ENCODE data around the gene STAT3.

GRCh38 chr17:42413464-42414040 is 25.3 kb upstream of the STAT3 start:
- TF ChIP-seq CTCF (IDR thresholded peaks at IDR 0.05; ENCODE audit: extremely low read depth in 1 of 2, insufficient read depth in 1 of 2, low read depth in 1 of 2, low read length in 2 of 2) (no peak), POLR2AphosphoS5 (IDR thresholded peaks at IDR 0.05; ENCODE audit: insufficient read depth, low read depth, low read length) (peak; percentile 18), POLR2A (IDR thresholded peaks at IDR 0.05; ENCODE audit: low read depth, low read length) (no peak)
